ENCODE data around the gene SORCS3.

- TF ChIP-seq CTCF (conservative IDR thresholded peaks at IDR 0.05; ENCODE audit: low read depth, low read length) (no peak), USF2 (IDR thresholded peaks at IDR 0.05; ENCODE audit: low read depth, low read length) (no peak), RAD21 (IDR thresholded peaks at IDR 0.05; ENCODE audit: low read length) (no peak)
Observed at GRCh38 chr10:104796823-104797222, 155.7 kb downstream of the SORCS3 start.

Data from IMR-90 (cell line).